Uterus (tissue), 2 donors: ENCODE results near the gene C1QC.

ENCODE experiments used
- CTCF ChIP-seq, 4 experiments: fragments of 200-600 bp in 2 of 4; fragments of 450-650 bp in 2 of 4; sonication (generic) in 2 of 4; IDR thresholded peaks; one replicate each; pipeline ENCODE4 v1.5.1; 2016 to 2019; ENCODE audit warnings: antibody characterized with exemption in 4 of 4, mild to moderate bottlenecking in 2 of 4, moderate library complexity in 1 of 4
- POLR2A ChIP-seq, 2 donors: fragments of 450-650 bp; IDR thresholded peaks; one replicate each; pipeline ENCODE4 v1.6.1; 2016; ENCODE audit warnings: antibody characterized with exemption in 2 of 2, mild to moderate bottlenecking in 1 of 2, moderate library complexity in 1 of 2

- TF ChIP-seq CTCF (IDR thresholded peaks at IDR 0.05) (no peak), POLR2A (IDR thresholded peaks at IDR 0.05) (no peak)
Observed at GRCh38 chr1:22600817-22601605, 42.4 kb upstream of the C1QC start.
